Measurements from ENCODE around the gene WDR5B.

- TF ChIP-seq POLR2A (IDR thresholded peaks at IDR 0.05; ENCODE audit: low read depth, low read length) = no peak
- no peak for TF ChIP-seq PAX5 (IDR thresholded peaks at IDR 0.05; ENCODE audit: insufficient read depth, low read length, severe bottlenecking)
- TF ChIP-seq POLR2AphosphoS5 (IDR thresholded peaks at IDR 0.05; ENCODE audit: low read depth, low read length) = no peak
- no peak for TF ChIP-seq TAF1 (IDR thresholded peaks at IDR 0.05; ENCODE audit: low read depth, low read length)
- TF ChIP-seq SPI1 (IDR thresholded peaks at IDR 0.05; ENCODE audit: low read depth, low read length) = no peak
- no peak for TF ChIP-seq POU2F2 (IDR thresholded peaks at IDR 0.05; ENCODE audit: low read depth, low read length)
Observed at GRCh38 chr3:122416966-122417365, 1.1 kb upstream of the WDR5B start.
